ENCODE measurements around the gene PREB.
A peak's percentile ranks its signal among the peaks of the same experiment; 100 is the strongest.

DNA sequence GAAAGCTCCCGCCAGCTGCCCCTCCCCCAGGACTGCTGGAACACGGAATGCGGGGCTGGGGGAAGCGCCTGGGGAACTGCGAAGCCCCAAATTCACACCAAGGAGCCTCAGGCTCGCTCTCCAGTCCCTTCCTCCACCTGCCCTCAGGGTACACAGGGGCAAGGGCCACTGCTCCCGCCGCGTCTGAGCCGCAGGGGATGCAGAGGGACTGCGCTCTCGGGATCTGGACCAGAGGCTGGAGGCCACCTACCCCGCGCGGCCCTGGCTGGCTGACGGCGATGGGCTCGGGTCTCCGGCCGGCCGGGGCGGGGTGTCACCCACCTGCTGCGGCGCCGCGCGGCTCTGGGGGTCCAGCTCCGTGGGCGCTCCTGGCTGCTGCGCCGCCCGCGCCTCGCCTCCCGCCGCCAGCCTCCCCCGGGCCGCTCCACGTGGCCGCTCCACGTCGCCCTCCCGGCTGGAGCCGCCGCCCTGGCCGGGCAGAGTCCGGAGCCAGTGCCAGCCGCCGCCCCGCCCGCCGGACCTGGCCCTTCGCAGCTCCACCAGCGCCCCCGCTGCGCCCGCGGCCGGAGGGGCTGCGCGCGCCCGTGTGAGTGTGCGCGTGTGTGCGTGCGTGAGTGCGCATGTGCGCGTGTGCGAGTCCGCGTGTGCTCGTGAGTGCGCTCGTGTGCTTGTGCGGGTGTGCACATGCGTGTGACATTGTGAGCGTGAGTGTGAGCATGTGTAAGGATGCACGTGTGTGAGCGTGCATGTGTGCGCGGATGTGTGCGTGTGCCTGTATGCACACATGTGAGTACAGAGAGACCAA lies 15.7 kb downstream of the PREB start, which contains the start of gene CGREF1:
- TF ChIP-seq, protein P1, sequence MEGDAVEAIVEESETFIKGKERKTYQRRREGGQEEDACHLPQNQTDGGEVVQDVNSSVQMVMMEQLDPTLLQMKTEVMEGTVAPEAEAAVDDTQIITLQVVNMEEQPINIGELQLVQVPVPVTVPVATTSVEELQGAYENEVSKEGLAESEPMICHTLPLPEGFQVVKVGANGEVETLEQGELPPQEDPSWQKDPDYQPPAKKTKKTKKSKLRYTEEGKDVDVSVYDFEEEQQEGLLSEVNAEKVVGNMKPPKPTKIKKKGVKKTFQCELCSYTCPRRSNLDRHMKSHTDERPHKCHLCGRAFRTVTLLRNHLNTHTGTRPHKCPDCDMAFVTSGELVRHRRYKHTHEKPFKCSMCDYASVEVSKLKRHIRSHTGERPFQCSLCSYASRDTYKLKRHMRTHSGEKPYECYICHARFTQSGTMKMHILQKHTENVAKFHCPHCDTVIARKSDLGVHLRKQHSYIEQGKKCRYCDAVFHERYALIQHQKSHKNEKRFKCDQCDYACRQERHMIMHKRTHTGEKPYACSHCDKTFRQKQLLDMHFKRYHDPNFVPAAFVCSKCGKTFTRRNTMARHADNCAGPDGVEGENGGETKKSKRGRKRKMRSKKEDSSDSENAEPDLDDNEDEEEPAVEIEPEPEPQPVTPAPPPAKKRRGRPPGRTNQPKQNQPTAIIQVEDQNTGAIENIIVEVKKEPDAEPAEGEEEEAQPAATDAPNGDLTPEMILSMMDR (IDR thresholded peaks at IDR 0.05; ENCODE audit: poor library complexity) = no peak
- peak; percentile 72 for TF ChIP-seq EZH2 (IDR thresholded peaks at IDR 0.05; ENCODE audit: borderline replicate concordance)
- no peak for TF ChIP-seq EZH2phosphoT487 (IDR thresholded peaks at IDR 0.05; ENCODE audit: low read depth, severe bottlenecking, unreplicated experiment)

All from hepatocyte (in vitro differentiated cells).